WTC11 (cell line): ENCODE results near the gene SLC6A2. TPM values are rescaled to one million over a fixed set of nuclear protein-coding genes. Genes with fewer than 3 reads are reported as not detected.

Source experiments
- ATAC-seq: fragments of 200-7000 bp; cut with Tn5 transposase; 2 replicates; pipeline ENCODE4 v1.10.0; 2021; ENCODE audit warnings: mild to moderate bottlenecking, moderate library complexity
- CTCF ChIA-PET: fragments of 300-600 bp; sonication (Branson Sonifier 250); formaldehyde crosslinking; loops from one replicate; lab custom pipeline; 2021; ENCODE audit warnings: antibody characterized with exemption; lab: Charles Lee
- POLR2A ChIA-PET: fragments of 350-600 bp; sonication (Branson Sonifier 250); formaldehyde crosslinking; loops from one replicate; lab custom pipeline; 2021; ENCODE audit warnings: antibody characterized with exemption; lab: Charles Lee
- DNase-seq: peaks from one replicate; pipeline ENCODE4 v3.0.0; 2021; ENCODE audit warnings: low spot score
- H3K27ac Mint-ChIP-seq: 2 replicates; pipeline ENCODE4 v1.8.0; 2021; ENCODE audit warnings: mixed read lengths
- H3K27me3 Mint-ChIP-seq: 2 replicates; pipeline ENCODE4 v1.8.0; 2021; ENCODE audit warnings: low read depth, mild to moderate bottlenecking, moderate library complexity, mixed read lengths
- H3K36me3 Mint-ChIP-seq: 2 replicates; pipeline ENCODE4 v1.8.0; 2021; ENCODE audit warnings: mixed read lengths
- H3K4me1 Mint-ChIP-seq: 2 replicates; pipeline ENCODE4 v1.8.0; 2022; ENCODE audit warnings: mixed read lengths
- H3K4me3 Mint-ChIP-seq: 2 replicates; pipeline ENCODE4 v1.8.0; 2021; ENCODE audit warnings: mild to moderate bottlenecking, moderate library complexity, mixed read lengths
- H3K9me3 Mint-ChIP-seq: 2 replicates; pipeline ENCODE4 v1.8.0; 2021; ENCODE audit warnings: mixed read lengths
- ELF4 ChIP-seq: sonication (generic); formaldehyde crosslinking; IDR thresholded peaks from 2 replicates; pipeline ENCODE4 v1.8.1; 2022; ENCODE audit warnings: low read depth, mild to moderate bottlenecking, moderate library complexity, missing genetic modification reagents
- ESRRA ChIP-seq: sonication (generic); formaldehyde crosslinking; IDR thresholded peaks from 2 replicates; pipeline ENCODE4 v1.8.1; 2022; ENCODE audit warnings: mild to moderate bottlenecking, missing genetic modification reagents, borderline replicate concordance
- FOXJ3 ChIP-seq: sonication (generic); formaldehyde crosslinking; IDR thresholded peaks from 2 replicates; pipeline ENCODE4 v1.9.0; 2021; ENCODE audit warnings: missing genetic modification reagents, mild to moderate bottlenecking, borderline replicate concordance
- GRHL2 ChIP-seq: fragments of 250-450 bp; sonication (Bioruptor Pico); IDR thresholded peaks from 2 replicates; pipeline ENCODE4 v1.8.0; 2022; ENCODE audit warnings: mild to moderate bottlenecking, moderate library complexity; ENCODE audit not compliant: insufficient replicate concordance, severe bottlenecking
- JUN ChIP-seq: sonication (generic); formaldehyde crosslinking; IDR thresholded peaks from 2 replicates; pipeline ENCODE4 v1.8.0; 2023; ENCODE audit warnings: mild to moderate bottlenecking, missing genetic modification reagents
- NR1H2 ChIP-seq: sonication (generic); formaldehyde crosslinking; IDR thresholded peaks from 2 replicates; pipeline ENCODE4 v1.9.0; 2021; ENCODE audit warnings: mild to moderate bottlenecking, moderate library complexity, missing genetic modification reagents
- RELA ChIP-seq: sonication (generic); formaldehyde crosslinking; IDR thresholded peaks from 2 replicates; pipeline ENCODE4 v1.8.1; 2022; ENCODE audit warnings: missing genetic modification reagents, mild to moderate bottlenecking, borderline replicate concordance
- RORB ChIP-seq: fragments of 250-450 bp; sonication (Bioruptor Pico); IDR thresholded peaks from 2 replicates; pipeline ENCODE4 v1.9.0; 2021; ENCODE audit warnings: mild to moderate bottlenecking
- SMAD4 ChIP-seq: sonication (generic); formaldehyde crosslinking; IDR thresholded peaks from 2 replicates; pipeline ENCODE4 v1.8.0; 2022; ENCODE audit warnings: mild to moderate bottlenecking, missing genetic modification reagents
- TEAD4 ChIP-seq: sonication (generic); formaldehyde crosslinking; IDR thresholded peaks from 2 replicates; pipeline ENCODE4 v1.8.0; 2022; ENCODE audit warnings: mild to moderate bottlenecking, missing genetic modification reagents
- ZBTB21 ChIP-seq: sonication (generic); formaldehyde crosslinking; IDR thresholded peaks from 2 replicates; pipeline ENCODE4 v1.8.1; 2023; ENCODE audit warnings: mild to moderate bottlenecking, missing genetic modification reagents, borderline replicate concordance
- ZNF232 ChIP-seq: sonication (generic); formaldehyde crosslinking; IDR thresholded peaks from 2 replicates; pipeline ENCODE4 v1.8.0; 2022; ENCODE audit warnings: mild to moderate bottlenecking, missing genetic modification reagents
- total RNA-seq: library from RNA; stranded (reverse); gene quantifications from 3 replicates; pipeline ENCODE4 v1.2.3, GENCODE V29; 2021
- TF ChIP-seq, protein P1 (sequence below): sonication (generic); formaldehyde crosslinking; IDR thresholded peaks from 2 replicates; pipeline ENCODE4 v1.8.0; 2022; ENCODE audit warnings: mild to moderate bottlenecking, missing genetic modification reagents
- TF ChIP-seq, protein P2 (sequence below): sonication (generic); formaldehyde crosslinking; IDR thresholded peaks from 2 replicates; pipeline ENCODE4 v1.8.1; 2022; ENCODE audit warnings: mild to moderate bottlenecking, missing genetic modification reagents, moderate library complexity, borderline replicate concordance
- TF ChIP-seq, protein P3 (sequence below): fragments of 250-450 bp; sonication (Bioruptor Pico); IDR thresholded peaks from 2 replicates; pipeline ENCODE4 v1.9.0; 2021; ENCODE audit warnings: mild to moderate bottlenecking, borderline replicate concordance
- TF ChIP-seq, protein P4 (sequence below): sonication (generic); formaldehyde crosslinking; IDR thresholded peaks from 2 replicates; pipeline ENCODE4 v1.8.1; 2022; ENCODE audit warnings: low read depth, missing genetic modification reagents, borderline replicate concordance
- TF ChIP-seq, protein P5 (sequence below): fragments of 250-450 bp; sonication (Bioruptor Pico); IDR thresholded peaks from 2 replicates; pipeline ENCODE4 v1.8.0; 2021; ENCODE audit warnings: mild to moderate bottlenecking
- TF ChIP-seq, protein P6 (sequence below): sonication (generic); formaldehyde crosslinking; IDR thresholded peaks from 2 replicates; pipeline ENCODE4 v1.8.1; 2022; ENCODE audit warnings: mild to moderate bottlenecking, moderate library complexity, missing genetic modification reagents
- TF ChIP-seq, protein P7 (sequence below): sonication (generic); formaldehyde crosslinking; IDR thresholded peaks from 2 replicates; pipeline ENCODE4 v1.8.0; 2022; ENCODE audit warnings: mild to moderate bottlenecking, missing genetic modification reagents
- TF ChIP-seq, protein P8 (sequence below): sonication (generic); formaldehyde crosslinking; IDR thresholded peaks from 2 replicates; pipeline ENCODE4 v1.8.1; 2023; ENCODE audit warnings: mild to moderate bottlenecking, missing genetic modification reagents

Gene SLC6A2
- total RNA-seq, 1 experiment from 2014 or later, result 0.20 TPM

DNA sequence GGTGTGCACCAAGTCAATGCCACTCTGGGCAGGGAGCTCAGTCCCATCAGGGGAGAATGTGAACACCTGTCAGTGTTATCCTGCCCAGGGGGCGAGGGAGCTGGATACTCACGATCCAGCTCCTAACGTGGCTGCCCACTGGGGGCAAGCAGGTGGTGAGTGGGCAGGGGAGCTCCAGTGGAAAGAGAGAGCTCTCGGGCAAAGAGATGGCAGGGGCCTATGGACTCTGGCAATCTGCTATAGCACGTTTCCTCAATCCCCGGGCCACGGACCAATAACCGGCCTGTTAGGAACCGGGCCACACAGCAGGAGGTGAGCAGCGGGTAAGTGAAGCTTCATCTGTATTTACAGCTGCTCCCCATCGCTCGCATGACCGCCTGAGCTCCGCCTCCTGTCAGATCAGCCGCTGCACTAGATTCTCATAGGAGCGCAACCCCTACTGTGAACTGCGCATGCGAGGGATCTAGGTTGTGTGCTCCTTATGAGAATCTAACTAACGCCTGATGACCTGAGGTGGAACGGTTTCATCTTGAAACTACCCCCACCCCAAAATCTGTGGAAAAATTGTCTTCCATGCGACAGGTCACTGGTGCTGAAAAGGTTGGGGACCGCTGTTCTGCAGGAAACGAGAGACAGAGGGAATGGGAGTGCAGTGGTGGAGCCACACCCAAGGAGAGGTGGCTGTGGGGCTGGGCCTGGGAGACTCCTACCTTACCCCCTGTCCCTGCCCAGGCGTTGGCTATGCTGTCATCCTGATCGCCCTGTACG lies 15.6 kb downstream of the SLC6A2 start (continued):
- no peak for TF ChIP-seq ZBTB21
- TF ChIP-seq, protein P1, sequence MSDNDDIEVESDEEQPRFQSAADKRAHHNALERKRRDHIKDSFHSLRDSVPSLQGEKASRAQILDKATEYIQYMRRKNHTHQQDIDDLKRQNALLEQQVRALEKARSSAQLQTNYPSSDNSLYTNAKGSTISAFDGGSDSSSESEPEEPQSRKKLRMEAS (CRISPR knock-in tag), result no peak

DNA sequence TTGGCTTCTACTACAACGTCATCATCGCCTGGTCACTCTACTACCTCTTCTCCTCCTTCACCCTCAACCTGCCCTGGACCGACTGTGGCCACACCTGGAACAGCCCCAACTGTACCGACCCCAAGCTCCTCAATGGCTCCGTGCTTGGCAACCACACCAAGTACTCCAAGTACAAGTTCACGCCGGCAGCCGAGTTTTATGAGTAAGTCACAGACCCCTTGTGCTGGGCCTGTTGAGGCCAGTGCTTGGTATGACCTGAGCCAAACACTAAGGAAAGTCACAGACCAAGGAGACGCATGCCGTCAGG lies 16.1 kb downstream of the SLC6A2 start:
- TF ChIP-seq GRHL2 (CRISPR knock-in tag) (no peak), ZBTB21 (no peak), RELA (CRISPR knock-in tag) (no peak), RORB (CRISPR knock-in tag) (no peak), ZNF232 (CRISPR knock-in tag) (no peak), ELF4 (CRISPR knock-in tag) (no peak), FOXJ3 (CRISPR knock-in tag) (no peak)
- TF ChIP-seq, protein P2, sequence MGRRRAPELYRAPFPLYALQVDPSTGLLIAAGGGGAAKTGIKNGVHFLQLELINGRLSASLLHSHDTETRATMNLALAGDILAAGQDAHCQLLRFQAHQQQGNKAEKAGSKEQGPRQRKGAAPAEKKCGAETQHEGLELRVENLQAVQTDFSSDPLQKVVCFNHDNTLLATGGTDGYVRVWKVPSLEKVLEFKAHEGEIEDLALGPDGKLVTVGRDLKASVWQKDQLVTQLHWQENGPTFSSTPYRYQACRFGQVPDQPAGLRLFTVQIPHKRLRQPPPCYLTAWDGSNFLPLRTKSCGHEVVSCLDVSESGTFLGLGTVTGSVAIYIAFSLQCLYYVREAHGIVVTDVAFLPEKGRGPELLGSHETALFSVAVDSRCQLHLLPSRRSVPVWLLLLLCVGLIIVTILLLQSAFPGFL (CRISPR knock-in tag), result no peak
- TF ChIP-seq, protein P3, sequence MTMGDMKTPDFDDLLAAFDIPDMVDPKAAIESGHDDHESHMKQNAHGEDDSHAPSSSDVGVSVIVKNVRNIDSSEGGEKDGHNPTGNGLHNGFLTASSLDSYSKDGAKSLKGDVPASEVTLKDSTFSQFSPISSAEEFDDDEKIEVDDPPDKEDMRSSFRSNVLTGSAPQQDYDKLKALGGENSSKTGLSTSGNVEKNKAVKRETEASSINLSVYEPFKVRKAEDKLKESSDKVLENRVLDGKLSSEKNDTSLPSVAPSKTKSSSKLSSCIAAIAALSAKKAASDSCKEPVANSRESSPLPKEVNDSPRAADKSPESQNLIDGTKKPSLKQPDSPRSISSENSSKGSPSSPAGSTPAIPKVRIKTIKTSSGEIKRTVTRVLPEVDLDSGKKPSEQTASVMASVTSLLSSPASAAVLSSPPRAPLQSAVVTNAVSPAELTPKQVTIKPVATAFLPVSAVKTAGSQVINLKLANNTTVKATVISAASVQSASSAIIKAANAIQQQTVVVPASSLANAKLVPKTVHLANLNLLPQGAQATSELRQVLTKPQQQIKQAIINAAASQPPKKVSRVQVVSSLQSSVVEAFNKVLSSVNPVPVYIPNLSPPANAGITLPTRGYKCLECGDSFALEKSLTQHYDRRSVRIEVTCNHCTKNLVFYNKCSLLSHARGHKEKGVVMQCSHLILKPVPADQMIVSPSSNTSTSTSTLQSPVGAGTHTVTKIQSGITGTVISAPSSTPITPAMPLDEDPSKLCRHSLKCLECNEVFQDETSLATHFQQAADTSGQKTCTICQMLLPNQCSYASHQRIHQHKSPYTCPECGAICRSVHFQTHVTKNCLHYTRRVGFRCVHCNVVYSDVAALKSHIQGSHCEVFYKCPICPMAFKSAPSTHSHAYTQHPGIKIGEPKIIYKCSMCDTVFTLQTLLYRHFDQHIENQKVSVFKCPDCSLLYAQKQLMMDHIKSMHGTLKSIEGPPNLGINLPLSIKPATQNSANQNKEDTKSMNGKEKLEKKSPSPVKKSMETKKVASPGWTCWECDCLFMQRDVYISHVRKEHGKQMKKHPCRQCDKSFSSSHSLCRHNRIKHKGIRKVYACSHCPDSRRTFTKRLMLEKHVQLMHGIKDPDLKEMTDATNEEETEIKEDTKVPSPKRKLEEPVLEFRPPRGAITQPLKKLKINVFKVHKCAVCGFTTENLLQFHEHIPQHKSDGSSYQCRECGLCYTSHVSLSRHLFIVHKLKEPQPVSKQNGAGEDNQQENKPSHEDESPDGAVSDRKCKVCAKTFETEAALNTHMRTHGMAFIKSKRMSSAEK (CRISPR knock-in tag), result no peak
- TF ChIP-seq, protein P4, sequence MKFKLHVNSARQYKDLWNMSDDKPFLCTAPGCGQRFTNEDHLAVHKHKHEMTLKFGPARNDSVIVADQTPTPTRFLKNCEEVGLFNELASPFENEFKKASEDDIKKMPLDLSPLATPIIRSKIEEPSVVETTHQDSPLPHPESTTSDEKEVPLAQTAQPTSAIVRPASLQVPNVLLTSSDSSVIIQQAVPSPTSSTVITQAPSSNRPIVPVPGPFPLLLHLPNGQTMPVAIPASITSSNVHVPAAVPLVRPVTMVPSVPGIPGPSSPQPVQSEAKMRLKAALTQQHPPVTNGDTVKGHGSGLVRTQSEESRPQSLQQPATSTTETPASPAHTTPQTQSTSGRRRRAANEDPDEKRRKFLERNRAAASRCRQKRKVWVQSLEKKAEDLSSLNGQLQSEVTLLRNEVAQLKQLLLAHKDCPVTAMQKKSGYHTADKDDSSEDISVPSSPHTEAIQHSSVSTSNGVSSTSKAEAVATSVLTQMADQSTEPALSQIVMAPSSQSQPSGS (CRISPR knock-in tag), result no peak
- TF ChIP-seq, protein P5, sequence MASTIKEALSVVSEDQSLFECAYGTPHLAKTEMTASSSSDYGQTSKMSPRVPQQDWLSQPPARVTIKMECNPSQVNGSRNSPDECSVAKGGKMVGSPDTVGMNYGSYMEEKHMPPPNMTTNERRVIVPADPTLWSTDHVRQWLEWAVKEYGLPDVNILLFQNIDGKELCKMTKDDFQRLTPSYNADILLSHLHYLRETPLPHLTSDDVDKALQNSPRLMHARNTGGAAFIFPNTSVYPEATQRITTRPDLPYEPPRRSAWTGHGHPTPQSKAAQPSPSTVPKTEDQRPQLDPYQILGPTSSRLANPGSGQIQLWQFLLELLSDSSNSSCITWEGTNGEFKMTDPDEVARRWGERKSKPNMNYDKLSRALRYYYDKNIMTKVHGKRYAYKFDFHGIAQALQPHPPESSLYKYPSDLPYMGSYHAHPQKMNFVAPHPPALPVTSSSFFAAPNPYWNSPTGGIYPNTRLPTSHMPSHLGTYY, result no peak
- H3K36me3 Mint-ChIP-seq, result no peaks in the 10 kb centered on the region
- DNase-seq, result no peak
- peaks cover 15% of the 10 kb centered on the region for H3K4me1 Mint-ChIP-seq
- H3K9me3 Mint-ChIP-seq, result peaks cover 8% of the 10 kb centered on the region; the same call in 1 of the 2 replicates
- H3K27me3 Mint-ChIP-seq, result peaks cover 2% of the 10 kb centered on the region; the same call in 1 of the 2 replicates
- ChIA-PET POLR2A (no interaction called here), CTCF (interaction anchor here (1.0 to 1.8 kb wide), 3 partner anchors 11 to 207 kb away, joined by 3 to 11 read pairs (median 3); no protein-coding TSS in a partner anchor)
- no peak overlapping the region for H3K4me3 Mint-ChIP-seq
- no peak for ATAC-seq
- no peak overlapping the region for H3K27ac Mint-ChIP-seq

DNA sequence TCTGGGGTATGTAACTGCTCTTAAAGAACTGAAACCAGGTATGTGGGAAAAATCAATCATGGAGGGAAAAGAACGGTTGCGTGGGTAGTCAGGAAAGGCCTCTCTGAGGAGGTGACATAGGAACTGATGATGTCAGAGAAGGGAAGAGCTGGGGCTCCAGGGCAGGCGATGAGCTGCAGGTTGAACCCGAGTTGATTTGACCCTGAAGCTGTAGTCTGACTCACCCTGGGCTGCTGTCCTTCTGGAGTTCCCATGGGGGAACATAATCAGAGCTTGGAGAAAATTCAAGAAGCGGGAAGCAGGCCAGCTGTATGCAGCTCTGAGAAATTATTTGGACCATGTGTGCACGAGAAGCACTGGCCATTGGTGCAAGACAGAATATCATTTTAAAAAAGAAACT lies 16.7 kb downstream of the SLC6A2 start:
- POLR2A ChIA-PET, result no interaction called here
- Mint-ChIP-seq H3K4me3 (no peak overlapping the region), H3K9me3 (peaks cover 8% of the 10 kb centered on the region; the same call in 1 of the 2 replicates), H3K36me3 (no peaks in the 10 kb centered on the region), H3K27ac (no peak overlapping the region), H3K27me3 (peaks cover 2% of the 10 kb centered on the region; the same call in 1 of the 2 replicates), H3K4me1 (peaks cover 15% of the 10 kb centered on the region)
- ATAC-seq, result no peak
- DNase-seq, result no peak
- CTCF ChIA-PET, result no interaction called here
- TF ChIP-seq ESRRA (CRISPR knock-in tag) (no peak), JUN (CRISPR knock-in tag) (no peak), TEAD4 (CRISPR knock-in tag) (no peak), NR1H2 (CRISPR knock-in tag) (no peak), SMAD4 (CRISPR knock-in tag) (no peak)
- TF ChIP-seq, protein P1 (CRISPR knock-in tag), result no peak
- TF ChIP-seq, protein P6, sequence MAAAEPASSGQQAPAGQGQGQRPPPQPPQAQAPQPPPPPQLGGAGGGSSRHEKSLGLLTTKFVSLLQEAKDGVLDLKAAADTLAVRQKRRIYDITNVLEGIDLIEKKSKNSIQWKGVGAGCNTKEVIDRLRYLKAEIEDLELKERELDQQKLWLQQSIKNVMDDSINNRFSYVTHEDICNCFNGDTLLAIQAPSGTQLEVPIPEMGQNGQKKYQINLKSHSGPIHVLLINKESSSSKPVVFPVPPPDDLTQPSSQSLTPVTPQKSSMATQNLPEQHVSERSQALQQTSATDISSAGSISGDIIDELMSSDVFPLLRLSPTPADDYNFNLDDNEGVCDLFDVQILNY (CRISPR knock-in tag), result no peak
- TF ChIP-seq, protein P7, sequence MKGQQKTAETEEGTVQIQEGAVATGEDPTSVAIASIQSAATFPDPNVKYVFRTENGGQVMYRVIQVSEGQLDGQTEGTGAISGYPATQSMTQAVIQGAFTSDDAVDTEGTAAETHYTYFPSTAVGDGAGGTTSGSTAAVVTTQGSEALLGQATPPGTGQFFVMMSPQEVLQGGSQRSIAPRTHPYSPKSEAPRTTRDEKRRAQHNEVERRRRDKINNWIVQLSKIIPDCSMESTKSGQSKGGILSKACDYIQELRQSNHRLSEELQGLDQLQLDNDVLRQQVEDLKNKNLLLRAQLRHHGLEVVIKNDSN (CRISPR knock-in tag), result no peak
- TF ChIP-seq, protein P8, sequence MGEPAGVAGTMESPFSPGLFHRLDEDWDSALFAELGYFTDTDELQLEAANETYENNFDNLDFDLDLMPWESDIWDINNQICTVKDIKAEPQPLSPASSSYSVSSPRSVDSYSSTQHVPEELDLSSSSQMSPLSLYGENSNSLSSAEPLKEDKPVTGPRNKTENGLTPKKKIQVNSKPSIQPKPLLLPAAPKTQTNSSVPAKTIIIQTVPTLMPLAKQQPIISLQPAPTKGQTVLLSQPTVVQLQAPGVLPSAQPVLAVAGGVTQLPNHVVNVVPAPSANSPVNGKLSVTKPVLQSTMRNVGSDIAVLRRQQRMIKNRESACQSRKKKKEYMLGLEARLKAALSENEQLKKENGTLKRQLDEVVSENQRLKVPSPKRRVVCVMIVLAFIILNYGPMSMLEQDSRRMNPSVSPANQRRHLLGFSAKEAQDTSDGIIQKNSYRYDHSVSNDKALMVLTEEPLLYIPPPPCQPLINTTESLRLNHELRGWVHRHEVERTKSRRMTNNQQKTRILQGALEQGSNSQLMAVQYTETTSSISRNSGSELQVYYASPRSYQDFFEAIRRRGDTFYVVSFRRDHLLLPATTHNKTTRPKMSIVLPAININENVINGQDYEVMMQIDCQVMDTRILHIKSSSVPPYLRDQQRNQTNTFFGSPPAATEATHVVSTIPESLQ (CRISPR knock-in tag), result no peak
